ENCODE results near the gene ABHD3. TPM values are rescaled to one million over a fixed set of nuclear protein-coding genes. Genes with fewer than 3 reads are reported as not detected.

The ABHD3 gene
- total and polyA plus RNA-seq, 2 of the 8 experiments (the other 6 are each of a cell fraction or from before 2014, with no cell fraction given), result 8.4 to 12.1 TPM

GRCh38 chr18:21632393-21632792 lies 72.2 kb downstream of the ABHD3 start:
- Histone ChIP-seq H3K9ac (replicated peaks in 1 of 4; ENCODE audit: extremely low read depth in 1 of 4, low read depth in 3 of 4, low read length in 3 of 4) (no peak overlapping the region), H3K4ac (replicated peaks; ENCODE audit: insufficient read length, low read depth, low read length) (no peak overlapping the region), H3K56ac (replicated peaks; ENCODE audit: insufficient read length, low read depth, low read length) (no peak overlapping the region), H3K23ac (ENCODE audit: insufficient read length) (no peak overlapping the region), H2BK20ac (ENCODE audit: low read length) (no peak overlapping the region), H3K27ac (ENCODE audit: low read depth, low read length) (no peak overlapping the region), H4K5ac (ENCODE audit: insufficient read length, low read depth, low read length) (no peak overlapping the region), H2AK5ac (ENCODE audit: low read depth, low read length) (no peak overlapping the region), H3K79me2 (ENCODE audit: control insufficient read depth in 1 of 2, insufficient read depth in 2 of 2, low read length in 2 of 2) (peaks cover 0 to 4% of the 10 kb centered on the region in 2 experiments; a peak in 1 of 4 replicates), H4K20me1 (replicated peaks in 1 of 2; ENCODE audit: control insufficient read depth in 1 of 2, insufficient read depth in 2 of 2, low read length in 2 of 2) (peaks cover 0 to 2% of the 10 kb centered on the region in 2 experiments), H3K4me3 (ENCODE audit: extremely low read depth in 1 of 4, insufficient read depth in 2 of 4, low read depth in 3 of 4, low read length in 4 of 4) (no peak overlapping the region), H3K14ac (ENCODE audit: insufficient read length) (no peak overlapping the region), H2BK12ac (ENCODE audit: low read depth, low read length) (no peak overlapping the region), H2BK5ac (ENCODE audit: low read depth, low read length) (no peak overlapping the region), H3K27me3 (replicated peaks in 1 of 4; ENCODE audit: control insufficient read depth in 3 of 4, extremely low read depth in 1 of 4, insufficient read depth in 3 of 4, low read length in 3 of 4) (no peaks in the 10 kb centered on the region), H3K36me3 (ENCODE audit: control insufficient read depth in 2 of 4, insufficient read depth in 4 of 4, low read length in 3 of 4) (peaks cover 6 to 56% (median 24%) of the 10 kb centered on the region in 4 experiments), H4K91ac (replicated peaks; ENCODE audit: insufficient read length, low read length) (no peak overlapping the region), H3K4me2 (ENCODE audit: insufficient read depth in 1 of 2, low read depth in 2 of 2, low read length in 2 of 2) (no peak overlapping the region), H4K8ac (ENCODE audit: extremely low read depth, insufficient read depth, low read length) (no peak overlapping the region), H3K4me1 (replicated peaks in 1 of 4; ENCODE audit: control insufficient read depth in 3 of 4, insufficient read depth in 4 of 4, low read length in 3 of 4) (no peaks in the 10 kb centered on the region), H3K79me1 (ENCODE audit: low read depth, low read length) (no peaks in the 10 kb centered on the region), H2BK15ac (ENCODE audit: low read length) (no peak overlapping the region), H3K9me3 (ENCODE audit: insufficient read depth in 2 of 2, low read depth in 1 of 2, low read length in 1 of 2) (no peaks in the 10 kb centered on the region), H3K18ac (ENCODE audit: extremely low read depth, low read length) (no peak overlapping the region), H3K23me2 (ENCODE audit: low read depth, low read length) (no peaks in the 10 kb centered on the region), H2AFZ (ENCODE audit: low read length) (no peak overlapping the region), H2BK120ac (replicated peaks; ENCODE audit: low read depth, low read length) (no peak overlapping the region)
- 100% methylated on average over 1 of the region's 1 CpG; no CpG with 5 or more reads in 1 of the 2 experiments for WGBS, 2 experiments (ENCODE audit: extremely low coverage in 1 of 2, insufficient coverage in 1 of 2, insufficient read length in 1 of 2, insufficient replicate concordance in 2 of 2, low coverage in 1 of 2, low lambda C conversion rate in 2 of 2, missing lambda C conversion rate in 1 of 2)
- ChIA-PET CTCF (ENCODE audit: partially characterized antibody) (interaction anchor here (0.6 to 1.5 kb wide), 7 partner anchors 8 to 127 kb away, joined by 3 to 4 read pairs (median 3); partner anchors contain the start of gene ESCO1), POLR2A (ENCODE audit: partially characterized antibody) (interaction anchor here (0.6 to 1.4 kb wide), 6 partner anchors 7 to 94 kb away, joined by 3 to 8 read pairs (median 4); partner anchors contain the start of gene SNRPD1)
- DNase-seq (ENCODE audit: low read depth in 1 of 2, low spot score in 2 of 2), result no peak
- FAIRE-seq, result no peak
- TF ChIP-seq ATF3 (IDR thresholded peaks at IDR 0.05; ENCODE audit: insufficient read depth, low read depth, low read length), result no peak
- TF ChIP-seq PHF8 (conservative IDR thresholded peaks at IDR 0.05; ENCODE audit: low read depth, low read length), result no peak
- TF ChIP-seq FOSL1 (IDR thresholded peaks at IDR 0.05; ENCODE audit: insufficient read depth, low read depth, low read length), result no peak
- TF ChIP-seq SUZ12 (IDR thresholded peaks at IDR 0.05; ENCODE audit: low read length), result no peak
- TF ChIP-seq KDM5A (IDR thresholded peaks at IDR 0.05; ENCODE audit: low read length), result no peak
- no peak for TF ChIP-seq CEBPB (IDR thresholded peaks at IDR 0.05; ENCODE audit: low read depth, low read length)
- TF ChIP-seq KDM1A (IDR thresholded peaks at IDR 0.05; ENCODE audit: borderline replicate concordance, low read length), result no peak
- TF ChIP-seq SIN3A (conservative IDR thresholded peaks at IDR 0.05 in 1 of 2, IDR thresholded peaks at IDR 0.05 in 1 of 2; ENCODE audit: low read depth in 1 of 2, low read length in 2 of 2), result no peak
- TF ChIP-seq RBBP5 (IDR thresholded peaks at IDR 0.05; ENCODE audit: borderline replicate concordance, low read depth, low read length), result no peak
- no peak for TF ChIP-seq CTBP2 (IDR thresholded peaks at IDR 0.05; ENCODE audit: borderline replicate concordance, insufficient read depth, insufficient read length, low read length)
- no peak for TF ChIP-seq NRF1 (IDR thresholded peaks at IDR 0.05; ENCODE audit: low read depth, low read length)
- no peak for TF ChIP-seq CHD2 (IDR thresholded peaks at IDR 0.05; ENCODE audit: low read length)
- TF ChIP-seq SAP30 (IDR thresholded peaks at IDR 0.05; ENCODE audit: insufficient read depth, insufficient replicate concordance, low read length), result no peak

Data from H1 (cell line).